ENCODE data around the gene MDK.

MDK gene

GRCh38 chr11:46350695-46351094 is 30.8 kb upstream of the MDK start (continued):
- no peak for TF ChIP-seq BACH2 (CRISPR knock-in tag; IDR thresholded peaks at IDR 0.05; ENCODE audit: borderline replicate concordance)

- TF ChIP-seq SNAI2 (CRISPR knock-in tag; IDR thresholded peaks at IDR 0.05) (no peak), TOX (CRISPR knock-in tag; IDR thresholded peaks at IDR 0.05; ENCODE audit: borderline replicate concordance) (no peak), ZNF70 (CRISPR knock-in tag; IDR thresholded peaks at IDR 0.05) (no peak), ZFP30 (CRISPR knock-in tag; IDR thresholded peaks at IDR 0.05) (no peak), TCF4 (CRISPR knock-in tag; IDR thresholded peaks at IDR 0.05; ENCODE audit: borderline replicate concordance) (no peak), ESRRG (CRISPR knock-in tag; IDR thresholded peaks at IDR 0.05) (no peak), RARB (CRISPR knock-in tag; IDR thresholded peaks at IDR 0.05) (no peak), POU6F1 (CRISPR knock-in tag; IDR thresholded peaks at IDR 0.05; ENCODE audit: borderline replicate concordance, low read depth) (no peak), PPARA (CRISPR knock-in tag; IDR thresholded peaks at IDR 0.05; ENCODE audit: borderline replicate concordance) (no peak), OSR1 (CRISPR knock-in tag; IDR thresholded peaks at IDR 0.05) (no peak), ZC3H10 (CRISPR knock-in tag; IDR thresholded peaks at IDR 0.05) (no peak), ZNF8 (CRISPR knock-in tag; IDR thresholded peaks at IDR 0.05) (no peak), CSDC2 (CRISPR knock-in tag; IDR thresholded peaks at IDR 0.05) (no peak), CREB5 (CRISPR knock-in tag; IDR thresholded peaks at IDR 0.05; ENCODE audit: low read depth) (no peak), GLIS3 (CRISPR knock-in tag; IDR thresholded peaks at IDR 0.05) (no peak), ISL1 (CRISPR knock-in tag; IDR thresholded peaks at IDR 0.05) (no peak)
- ATAC-seq = no peak
Measured at GRCh38 chr11:46351148-46351547, 30.3 kb upstream of the MDK start.

GRCh38 chr11:46351606-46352005 is 29.9 kb upstream of the MDK start:
- TF ChIP-seq RARB (CRISPR knock-in tag; IDR thresholded peaks at IDR 0.05) (no peak), ZFP30 (CRISPR knock-in tag; IDR thresholded peaks at IDR 0.05) (no peak), ZNF8 (CRISPR knock-in tag; IDR thresholded peaks at IDR 0.05) (no peak), PPARA (CRISPR knock-in tag; IDR thresholded peaks at IDR 0.05; ENCODE audit: borderline replicate concordance) (no peak), TSHZ2 (CRISPR knock-in tag; IDR thresholded peaks at IDR 0.05) (no peak), ZNF565 (CRISPR knock-in tag; conservative IDR thresholded peaks at IDR 0.05; ENCODE audit: low read depth) (no peak), BACH2 (CRISPR knock-in tag; IDR thresholded peaks at IDR 0.05; ENCODE audit: borderline replicate concordance) (no peak), CREB5 (CRISPR knock-in tag; IDR thresholded peaks at IDR 0.05; ENCODE audit: low read depth) (no peak), OSR1 (CRISPR knock-in tag; IDR thresholded peaks at IDR 0.05) (no peak)
- ATAC-seq = no peak

GRCh38 chr11:46352063-46352841 is 29.2 kb upstream of the MDK start:
- peak; percentile 65 for ATAC-seq
- TF ChIP-seq TSHZ2 (CRISPR knock-in tag; IDR thresholded peaks at IDR 0.05) = no peak
- no peak for TF ChIP-seq GLIS3 (CRISPR knock-in tag; IDR thresholded peaks at IDR 0.05)
- no peak for TF ChIP-seq CREB5 (CRISPR knock-in tag; IDR thresholded peaks at IDR 0.05; ENCODE audit: low read depth)
